Neural crest cell (in vitro differentiated cells): Measurements from ENCODE around the gene ZNF490. TPM values are rescaled to one million over a fixed set of nuclear protein-coding genes. Genes with fewer than 3 reads are reported as not detected.
"Not testable (repeated sequence)": the region's sequence is repeated elsewhere in the genome, so short reads cannot be mapped to it uniquely, and the experiment has no call there.

ENCODE experiments used
- DNase-seq: peaks from one replicate; pipeline ENCODE4 v3.0.0; 2021; ENCODE audit warnings: low read depth, mixed read lengths, low spot score
- H3K27ac Mint-ChIP-seq: one replicate; pipeline ENCODE4 v1.8.0; 2021; ENCODE audit warnings: mild to moderate bottlenecking, mixed read lengths; ENCODE audit not compliant: unreplicated experiment
- H3K27me3 Mint-ChIP-seq: 2 replicates; pipeline ENCODE4 v1.8.0; 2021; ENCODE audit warnings: low read depth, mild to moderate bottlenecking, mixed read lengths
- H3K36me3 Mint-ChIP-seq: 2 replicates; pipeline ENCODE4 v1.8.0; 2021; ENCODE audit warnings: low read depth, mild to moderate bottlenecking, mixed read lengths
- H3K4me1 Mint-ChIP-seq: 2 replicates; pipeline ENCODE4 v1.8.0; 2021; ENCODE audit warnings: mixed read lengths
- H3K4me3 Mint-ChIP-seq: one replicate; pipeline ENCODE4 v1.8.0; 2021; ENCODE audit warnings: mild to moderate bottlenecking, mixed read lengths
- H3K9me3 Mint-ChIP-seq: 2 replicates; pipeline ENCODE4 v1.8.0; 2021; ENCODE audit warnings: mixed read lengths
- total RNA-seq: library from RNA; stranded (reverse); gene quantifications from 2 replicates; pipeline ENCODE4 v1.2.1, GENCODE V29; 2021
- TF ChIP-seq, protein P1 (sequence below): fragments of 200-600 bp; sonication (generic); conservative IDR thresholded peaks from 2 replicates; pipeline ENCODE4 v1.5.0; 2021; ENCODE audit warnings: antibody characterized with exemption, mild to moderate bottlenecking

Gene ZNF490
- total RNA-seq, 1 donor from 2014 or later = 12.2 TPM

DNA sequence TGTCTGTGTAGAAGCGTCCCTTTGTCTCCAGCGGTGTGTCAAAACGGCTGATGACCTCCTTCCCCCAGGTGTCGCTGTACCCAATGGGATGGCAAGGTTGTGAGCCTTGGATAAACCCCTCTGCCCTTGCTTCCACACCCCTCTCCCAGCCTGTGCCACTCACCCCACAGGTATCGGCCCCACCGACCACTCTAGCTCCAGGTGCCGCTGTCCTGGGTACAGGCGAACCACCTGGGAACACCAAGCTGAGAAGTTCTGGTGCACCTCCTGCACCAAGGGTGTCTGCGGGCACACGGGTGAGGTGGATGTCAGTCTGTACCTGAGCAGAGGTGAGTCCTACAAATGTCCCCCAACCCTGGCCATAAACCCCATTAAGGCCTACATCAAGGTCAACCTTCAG, 39.3 kb upstream of the ZNF490 start:
- TF ChIP-seq, protein P1, sequence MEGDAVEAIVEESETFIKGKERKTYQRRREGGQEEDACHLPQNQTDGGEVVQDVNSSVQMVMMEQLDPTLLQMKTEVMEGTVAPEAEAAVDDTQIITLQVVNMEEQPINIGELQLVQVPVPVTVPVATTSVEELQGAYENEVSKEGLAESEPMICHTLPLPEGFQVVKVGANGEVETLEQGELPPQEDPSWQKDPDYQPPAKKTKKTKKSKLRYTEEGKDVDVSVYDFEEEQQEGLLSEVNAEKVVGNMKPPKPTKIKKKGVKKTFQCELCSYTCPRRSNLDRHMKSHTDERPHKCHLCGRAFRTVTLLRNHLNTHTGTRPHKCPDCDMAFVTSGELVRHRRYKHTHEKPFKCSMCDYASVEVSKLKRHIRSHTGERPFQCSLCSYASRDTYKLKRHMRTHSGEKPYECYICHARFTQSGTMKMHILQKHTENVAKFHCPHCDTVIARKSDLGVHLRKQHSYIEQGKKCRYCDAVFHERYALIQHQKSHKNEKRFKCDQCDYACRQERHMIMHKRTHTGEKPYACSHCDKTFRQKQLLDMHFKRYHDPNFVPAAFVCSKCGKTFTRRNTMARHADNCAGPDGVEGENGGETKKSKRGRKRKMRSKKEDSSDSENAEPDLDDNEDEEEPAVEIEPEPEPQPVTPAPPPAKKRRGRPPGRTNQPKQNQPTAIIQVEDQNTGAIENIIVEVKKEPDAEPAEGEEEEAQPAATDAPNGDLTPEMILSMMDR = no peak
- Mint-ChIP-seq H3K4me3 (no peak overlapping the region), H3K27me3 (no peaks in the 10 kb centered on the region), H3K36me3 (peaks cover 10% of the 10 kb centered on the region), H3K9me3 (no peaks in the 10 kb centered on the region), H3K27ac (no peak overlapping the region), H3K4me1 (no peaks in the 10 kb centered on the region)
- DNase-seq = no peak

DNA sequence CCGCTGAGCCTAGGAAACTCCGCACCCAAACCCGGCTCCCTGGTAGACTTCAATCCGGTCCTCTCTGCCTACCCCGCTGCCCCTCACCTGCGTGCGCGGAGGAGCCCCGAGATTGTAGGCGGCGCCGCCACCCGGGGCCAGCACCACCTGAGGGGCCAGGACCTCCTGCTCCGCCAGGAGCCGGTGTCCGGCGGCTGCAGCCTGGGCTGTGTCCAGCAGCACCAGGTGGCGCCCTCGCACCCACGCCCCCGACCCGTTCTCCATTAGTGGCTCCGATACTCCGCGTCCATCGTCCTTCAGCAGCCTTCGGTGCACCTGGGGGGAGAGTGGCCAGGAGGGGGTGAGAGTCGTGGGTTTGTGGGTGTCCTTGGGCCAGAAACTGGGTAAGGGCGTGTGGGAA, 37.5 kb upstream of the ZNF490 start:
- Mint-ChIP-seq H3K4me3 (no peak overlapping the region), H3K36me3 (peaks cover 12% of the 10 kb centered on the region), H3K27ac (no peak overlapping the region), H3K9me3 (no peaks in the 10 kb centered on the region), H3K27me3 (no peaks in the 10 kb centered on the region), H3K4me1 (no peaks in the 10 kb centered on the region)
- DNase-seq = no peak
- TF ChIP-seq, protein P1 = no peak

DNA sequence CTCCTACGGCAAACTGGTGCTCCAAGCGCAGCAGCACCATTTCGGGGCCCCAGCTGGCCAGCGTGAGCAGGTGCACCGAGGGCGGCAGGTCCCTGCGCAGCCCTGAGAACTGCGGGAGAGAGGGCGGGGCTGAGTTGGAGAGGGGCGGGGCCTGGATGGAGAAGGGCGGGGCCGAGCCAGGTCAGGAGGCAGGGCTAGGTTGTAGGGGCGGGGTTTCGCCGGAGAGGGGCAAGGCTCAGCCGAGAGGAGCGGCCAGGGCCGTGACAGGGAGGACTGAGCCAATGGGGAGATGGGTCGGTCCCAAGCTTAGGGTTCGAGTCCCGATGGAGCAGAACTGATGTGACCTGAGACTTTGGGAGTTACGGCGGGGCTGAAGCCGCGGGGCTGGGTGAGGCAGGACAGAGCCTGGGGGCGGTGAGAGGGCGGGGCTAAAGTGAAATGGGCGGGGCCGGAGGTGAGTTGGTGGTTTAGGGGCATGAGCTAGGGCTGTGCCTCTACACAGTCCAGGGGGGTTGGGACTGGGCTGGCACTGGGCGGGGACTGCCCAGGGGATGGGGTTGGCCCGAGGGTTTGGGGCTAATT, 37.0 kb upstream of the ZNF490 start:
- Mint-ChIP-seq H3K4me3 (no peak overlapping the region), H3K4me1 (no peaks in the 10 kb centered on the region), H3K36me3 (peaks cover 12% of the 10 kb centered on the region), H3K27me3 (no peaks in the 10 kb centered on the region), H3K27ac (no peak overlapping the region), H3K9me3 (no peaks in the 10 kb centered on the region)
- DNase-seq = no peak
- TF ChIP-seq, protein P1 = no peak

DNA sequence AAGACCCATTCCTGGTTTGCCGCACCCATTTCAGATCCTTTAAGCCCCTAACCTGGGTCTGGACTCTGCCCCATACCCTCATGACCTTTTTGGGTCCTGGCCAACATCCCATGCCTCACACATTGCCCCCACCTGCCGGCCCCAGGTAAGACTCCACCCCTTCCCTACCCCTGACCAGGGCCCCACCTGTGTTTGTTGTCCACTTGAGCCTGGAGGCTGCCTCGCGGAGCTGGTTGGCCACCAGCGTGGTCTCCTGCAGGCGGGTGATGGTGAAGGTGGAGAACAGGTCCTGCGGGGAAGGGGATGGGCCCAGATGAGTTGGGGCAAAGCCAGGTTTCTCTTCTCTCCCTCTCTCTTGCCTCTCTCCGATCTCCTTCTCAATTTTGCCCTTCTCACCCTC, 36.4 kb upstream of the ZNF490 start:
- Mint-ChIP-seq H3K36me3 (peaks cover 12% of the 10 kb centered on the region), H3K9me3 (no peaks in the 10 kb centered on the region), H3K4me1 (no peaks in the 10 kb centered on the region), H3K27me3 (no peaks in the 10 kb centered on the region), H3K27ac (peak overlapping the region; percentile 84), H3K4me3 (no peak overlapping the region)
- no peak for DNase-seq
- TF ChIP-seq, protein P1 = no peak

DNA sequence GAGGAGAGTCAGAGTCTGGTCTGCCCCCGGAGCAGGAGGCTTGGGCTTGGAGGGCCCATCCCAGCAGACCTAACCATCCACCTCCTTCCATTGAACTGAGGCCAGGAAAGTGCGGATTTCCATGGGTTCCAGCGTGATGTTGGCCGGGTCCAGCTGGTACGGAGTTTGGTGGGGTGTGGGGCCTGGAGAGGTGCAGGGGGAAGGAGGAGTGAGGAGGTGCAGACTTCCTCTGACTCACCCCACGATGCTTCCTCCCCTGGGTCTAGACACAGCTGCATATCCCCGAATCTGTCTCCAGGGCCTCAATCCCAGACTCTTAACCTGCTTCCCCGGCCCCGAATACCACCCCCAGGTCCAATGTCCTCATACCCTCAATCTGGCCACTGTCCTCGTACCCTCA, 35.9 kb upstream of the ZNF490 start:
- peaks cover 12% of the 10 kb centered on the region for H3K36me3 Mint-ChIP-seq
- DNase-seq = no peak
- peak overlapping the region; percentile 84 for H3K27ac Mint-ChIP-seq
- TF ChIP-seq, protein P1 = no peak
- H3K4me3 Mint-ChIP-seq = no peak overlapping the region
- no peaks in the 10 kb centered on the region for H3K27me3 Mint-ChIP-seq
- H3K4me1 Mint-ChIP-seq = no peaks in the 10 kb centered on the region
- no peaks in the 10 kb centered on the region for H3K9me3 Mint-ChIP-seq

DNA sequence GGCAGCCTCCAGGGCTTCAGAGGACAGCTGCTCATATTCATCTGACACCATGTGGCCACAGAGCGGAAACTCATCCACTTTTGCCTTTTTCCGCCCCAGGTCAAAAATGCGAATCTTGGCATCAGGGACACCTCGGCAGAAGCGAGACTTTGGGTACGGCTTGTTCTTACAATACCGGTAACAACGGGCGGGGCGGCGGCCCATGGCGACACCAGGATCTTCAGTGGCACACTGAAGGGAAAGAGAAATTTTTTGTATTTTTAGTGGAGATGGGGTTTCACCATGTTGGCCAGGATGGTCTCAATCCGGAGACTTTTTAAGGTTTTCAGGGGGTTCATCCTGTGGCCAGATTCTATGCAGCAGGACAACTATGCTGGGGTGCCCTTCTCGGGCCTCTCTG, 33.1 kb upstream of the ZNF490 start:
- H3K9me3 Mint-ChIP-seq, H3K36me3 Mint-ChIP-seq, H3K27ac Mint-ChIP-seq, H3K27me3 Mint-ChIP-seq, H3K4me1 Mint-ChIP-seq, DNase-seq, H3K4me3 Mint-ChIP-seq: not testable (repeated sequence)
